ENCODE measurements around the gene PHETA1. TPM values are rescaled to one million over a fixed set of nuclear protein-coding genes. Genes with fewer than 3 reads are reported as not detected.
"Not testable (repeated sequence)": the region's sequence is repeated elsewhere in the genome, so short reads cannot be mapped to it uniquely, and the experiment has no call there.

Gene PHETA1
- total RNA-seq, 1 experiment from 2014 or later, result 33.3 TPM

DNA sequence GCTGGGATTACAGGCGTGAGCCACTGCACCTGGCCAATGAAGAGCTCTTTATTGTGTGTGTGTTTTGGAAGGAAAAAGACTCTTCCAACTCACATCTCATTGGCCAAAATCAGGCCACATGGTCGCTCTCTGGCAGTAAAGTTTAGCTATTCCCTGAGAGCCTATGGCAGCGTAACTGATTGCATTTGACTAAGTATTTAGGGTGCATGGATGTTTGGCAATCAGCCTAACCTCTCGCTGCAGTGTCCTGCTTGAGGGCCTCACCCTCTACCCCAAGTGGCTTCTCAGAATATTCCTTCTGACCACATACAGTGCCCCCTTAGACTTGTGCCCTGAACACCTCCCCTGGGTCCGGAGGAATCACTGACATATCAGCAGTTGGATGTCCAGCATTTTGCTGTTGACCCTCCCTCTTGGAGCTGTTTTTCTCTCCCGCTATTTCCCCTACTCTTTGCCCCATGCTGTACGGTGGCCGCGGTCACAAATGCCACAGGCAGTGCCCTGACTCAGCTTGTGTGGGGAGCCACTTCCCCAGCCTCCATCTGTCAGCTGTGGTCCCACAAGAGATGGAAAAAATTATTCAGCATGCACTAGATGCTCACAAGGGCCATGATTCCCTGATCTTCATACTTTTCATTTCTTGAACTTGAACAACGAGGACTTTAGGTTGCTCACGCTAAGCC lies 9.5 kb downstream of the PHETA1 start:
- in situ Hi-C loops (cut with HindIII; ENCODE audit: low pct_unique_long_range_greater_than_20kb, low sequenced_read_pairs), result no loop called here
- DNase-seq (ENCODE audit: low read depth), result no peak

GRCh38 chr12:111355201-111355925 lies 13.5 kb downstream of the PHETA1 start:
- in situ Hi-C loops (cut with HindIII; ENCODE audit: low pct_unique_long_range_greater_than_20kb, low sequenced_read_pairs), result no loop called here
- no peak for DNase-seq (ENCODE audit: low read depth)

GRCh38 chr12:111354511-111354910 lies 14.4 kb downstream of the PHETA1 start:
- DNase-seq (ENCODE audit: low read depth), result no peak
- in situ Hi-C loops (cut with HindIII; ENCODE audit: low pct_unique_long_range_greater_than_20kb, low sequenced_read_pairs), result no loop called here

DNA sequence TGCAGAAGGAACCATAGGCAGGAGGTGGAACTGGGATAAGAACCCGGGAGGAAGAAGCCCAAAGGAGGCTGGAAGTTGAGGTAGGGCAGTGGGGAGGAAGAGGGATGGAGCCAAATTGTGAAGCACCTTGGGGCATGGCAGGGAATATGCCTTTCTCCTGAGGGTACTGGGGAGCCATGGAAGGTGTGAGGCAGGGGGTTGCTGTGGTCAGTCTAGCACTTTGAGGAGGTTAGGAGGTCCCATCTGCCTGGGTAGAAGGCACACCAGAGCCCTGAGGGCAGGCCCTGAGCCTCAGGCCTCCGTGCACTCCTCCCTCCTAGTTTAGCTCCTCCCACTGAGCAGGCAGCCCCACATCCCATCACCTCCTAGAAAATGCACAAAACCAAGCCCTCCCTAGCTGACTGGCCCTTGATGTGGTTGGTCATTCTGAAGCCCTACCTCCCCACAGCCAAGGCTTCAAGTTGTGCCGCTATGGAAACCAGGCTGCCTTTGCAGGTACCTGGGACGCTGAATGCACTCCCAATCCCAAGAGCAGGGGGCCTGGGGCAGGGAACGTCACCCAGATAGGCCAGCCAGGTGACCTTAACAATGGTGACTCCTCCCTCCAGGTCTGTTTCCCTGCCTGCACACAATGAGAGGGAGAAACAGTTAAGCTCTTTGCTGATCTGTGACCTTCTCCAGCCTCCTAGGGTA lies 15.1 kb downstream of the PHETA1 start:
- in situ Hi-C loops (cut with HindIII; ENCODE audit: low pct_unique_long_range_greater_than_20kb, low sequenced_read_pairs), result no loop called here
- no peak for DNase-seq (ENCODE audit: low read depth)

GRCh38 chr12:111353026-111353425 lies 15.9 kb downstream of the PHETA1 start:
- DNase-seq (ENCODE audit: low read depth), result no peak
- in situ Hi-C loops (cut with HindIII; ENCODE audit: low pct_unique_long_range_greater_than_20kb, low sequenced_read_pairs), result no loop called here

GRCh38 chr12:111352296-111352993 lies 16.4 kb downstream of the PHETA1 start:
- in situ Hi-C loops (cut with HindIII; ENCODE audit: low pct_unique_long_range_greater_than_20kb, low sequenced_read_pairs), result no loop called here
- no peak for DNase-seq (ENCODE audit: low read depth)

DNA sequence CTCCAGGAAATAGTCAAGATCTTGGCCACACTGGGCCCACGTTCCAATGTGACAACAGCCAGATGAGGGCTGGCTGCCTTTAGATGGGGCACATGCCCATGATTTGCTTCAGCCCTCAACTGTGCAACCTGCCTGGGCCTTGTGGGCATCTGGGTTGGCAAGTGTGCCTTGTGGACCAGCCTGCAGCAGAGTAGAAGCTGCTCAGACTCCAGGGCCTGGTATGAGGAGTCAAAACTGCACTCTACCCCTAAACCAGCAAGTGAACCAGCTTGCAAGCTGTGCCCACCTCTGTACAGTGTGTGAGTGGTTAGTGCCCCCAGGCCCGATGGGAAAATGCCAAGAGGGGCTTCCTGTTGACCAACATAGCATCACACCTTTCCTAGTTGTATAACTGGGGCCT lies 17.9 kb downstream of the PHETA1 start:
- in situ Hi-C loops (cut with HindIII; ENCODE audit: low pct_unique_long_range_greater_than_20kb, low sequenced_read_pairs), result no loop called here
- no peak for DNase-seq (ENCODE audit: low read depth)

- in situ Hi-C loops (cut with HindIII; ENCODE audit: low pct_unique_long_range_greater_than_20kb, low sequenced_read_pairs), result no loop called here
Observed at GRCh38 chr12:111349748-111350520, 19.0 kb downstream of the PHETA1 start.

GRCh38 chr12:111349101-111349747 lies 19.7 kb downstream of the PHETA1 start:
- in situ Hi-C loops (cut with HindIII; ENCODE audit: low pct_unique_long_range_greater_than_20kb, low sequenced_read_pairs), result no loop called here
- no peak for DNase-seq (ENCODE audit: low read depth)

More at GRCh38 chr12:111349748-111350520, 19.0 kb downstream of the PHETA1 start:
- no peak for DNase-seq (ENCODE audit: low read depth)

DNA sequence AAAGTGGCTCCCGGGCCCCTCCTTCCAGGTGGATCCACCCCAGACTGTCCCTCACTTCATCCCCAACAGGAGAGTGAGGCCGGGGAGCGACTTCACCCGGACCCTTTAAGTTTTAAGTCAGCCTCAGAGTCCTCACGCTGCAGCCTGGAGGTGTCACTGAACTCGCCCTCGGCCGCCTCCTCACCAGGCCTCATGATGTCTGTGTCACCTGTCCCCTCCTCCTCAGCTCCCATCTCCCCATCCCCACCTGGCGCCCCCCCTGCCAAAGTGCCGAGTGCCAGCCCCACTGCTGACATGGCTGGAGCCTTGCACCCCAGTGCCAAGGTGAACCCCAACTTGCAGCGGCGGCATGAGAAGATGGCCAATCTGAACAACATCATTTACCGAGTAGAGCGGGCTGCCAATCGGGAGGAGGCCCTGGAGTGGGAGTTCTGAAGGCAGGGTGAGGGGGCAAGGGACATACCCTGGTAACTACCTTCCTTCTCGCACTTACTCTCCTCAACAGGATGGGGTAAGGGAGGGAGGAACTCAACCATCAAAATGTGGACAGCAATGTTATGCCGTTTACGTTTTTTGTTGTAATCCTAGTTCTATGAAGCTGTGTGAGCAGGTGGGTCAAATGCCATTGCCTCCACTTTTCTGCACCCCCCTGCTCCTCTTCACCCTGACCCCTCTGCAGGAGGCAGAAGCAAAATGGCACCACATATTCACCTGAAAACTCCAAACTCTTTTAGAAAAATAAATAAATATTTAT lies 20.8 kb downstream of the PHETA1 start:
- no peak for DNase-seq (ENCODE audit: low read depth)
- in situ Hi-C loops (cut with HindIII; ENCODE audit: low pct_unique_long_range_greater_than_20kb, low sequenced_read_pairs), result no loop called here

GRCh38 chr12:111344254-111344875 lies 24.5 kb downstream of the PHETA1 start:
- in situ Hi-C loops (cut with HindIII; ENCODE audit: low pct_unique_long_range_greater_than_20kb, low sequenced_read_pairs), result no loop called here

GRCh38 chr12:111343181-111343580 lies 25.7 kb downstream of the PHETA1 start:
- in situ Hi-C loops (cut with HindIII; ENCODE audit: low pct_unique_long_range_greater_than_20kb, low sequenced_read_pairs), result no loop called here
- no peak for DNase-seq (ENCODE audit: low read depth)

More at GRCh38 chr12:111344254-111344875, 24.5 kb downstream of the PHETA1 start:
- no peak for DNase-seq (ENCODE audit: low read depth)

DNA sequence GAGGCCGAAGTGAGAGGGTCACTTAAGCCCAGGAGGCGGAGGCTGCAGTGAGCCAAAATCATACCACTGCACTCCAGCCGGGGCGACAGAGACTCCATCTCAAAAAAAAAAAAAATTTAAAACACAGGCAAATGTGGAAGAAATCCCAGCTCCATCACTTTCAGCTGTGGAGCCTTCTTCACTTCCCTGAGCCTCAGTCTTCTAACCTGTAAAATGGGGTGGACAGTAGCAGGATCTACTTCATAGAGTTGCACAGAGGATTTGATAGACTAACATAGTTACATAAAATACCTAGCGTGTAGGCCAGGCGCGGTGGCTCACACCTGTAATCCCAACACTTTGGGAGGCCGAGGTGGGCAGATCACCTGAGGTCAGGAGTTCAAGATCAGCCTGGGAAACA lies 26.5 kb downstream of the PHETA1 start:
- in situ Hi-C loops (cut with HindIII; ENCODE audit: low pct_unique_long_range_greater_than_20kb, low sequenced_read_pairs), result no loop called here
- DNase-seq (ENCODE audit: low read depth), result no peak

DNA sequence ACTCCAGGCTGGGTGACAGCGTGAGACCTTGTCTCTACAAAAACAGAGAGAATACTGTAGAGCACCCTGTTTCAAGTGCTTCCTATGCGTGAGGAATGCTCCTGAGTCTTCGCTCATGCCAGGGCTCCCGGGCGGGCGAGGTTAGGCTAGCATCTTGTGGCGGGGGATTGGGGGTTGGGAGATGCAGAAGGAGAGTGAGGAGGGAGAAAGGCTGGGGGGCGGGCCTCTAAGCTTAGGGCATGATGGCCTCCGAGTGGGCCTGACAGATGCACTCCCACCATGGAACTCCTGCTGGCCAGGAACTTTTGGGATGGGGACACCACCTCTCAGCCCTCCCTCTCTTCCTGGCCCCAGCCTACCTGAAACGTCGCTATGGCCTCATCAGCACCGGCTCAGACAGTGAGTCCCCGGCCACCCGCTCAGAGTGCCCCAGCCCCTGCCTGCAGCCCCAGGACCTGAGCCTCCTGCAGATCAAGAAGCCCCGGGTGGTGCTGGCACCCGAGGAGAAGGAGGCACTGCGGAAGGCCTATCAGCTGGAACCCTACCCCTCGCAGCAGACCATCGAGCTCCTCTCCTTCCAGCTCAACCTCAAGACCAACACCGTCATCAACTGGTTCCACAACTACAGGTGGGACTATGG lies 27.3 kb downstream of the PHETA1 start:
- in situ Hi-C loops (cut with HindIII; ENCODE audit: low pct_unique_long_range_greater_than_20kb, low sequenced_read_pairs), result no loop called here
- no peak for DNase-seq (ENCODE audit: low read depth)

DNA sequence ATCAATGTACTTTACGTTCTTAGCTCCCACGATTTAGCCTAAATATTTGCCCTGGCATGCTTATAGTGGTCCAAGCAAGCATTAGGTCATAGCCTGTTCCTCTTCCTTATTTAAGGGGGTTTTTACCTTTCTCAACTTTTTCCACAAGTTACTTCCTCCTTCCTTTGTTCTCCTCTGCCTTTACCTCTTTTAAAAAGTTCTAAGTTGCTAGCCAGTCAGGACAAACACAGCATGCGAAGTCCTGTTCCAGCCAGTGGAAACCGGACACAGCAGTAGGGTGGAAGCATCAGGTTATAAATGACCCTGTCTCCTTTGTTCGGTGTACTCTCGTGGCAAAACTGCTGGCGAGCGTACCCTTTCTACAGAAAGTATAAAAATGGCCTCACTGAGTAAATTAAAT lies 28.2 kb downstream of the PHETA1 start:
- DNase-seq (ENCODE audit: low read depth); in situ Hi-C loops (cut with HindIII; ENCODE audit: low pct_unique_long_range_greater_than_20kb, low sequenced_read_pairs): not testable (repeated sequence)

DNA sequence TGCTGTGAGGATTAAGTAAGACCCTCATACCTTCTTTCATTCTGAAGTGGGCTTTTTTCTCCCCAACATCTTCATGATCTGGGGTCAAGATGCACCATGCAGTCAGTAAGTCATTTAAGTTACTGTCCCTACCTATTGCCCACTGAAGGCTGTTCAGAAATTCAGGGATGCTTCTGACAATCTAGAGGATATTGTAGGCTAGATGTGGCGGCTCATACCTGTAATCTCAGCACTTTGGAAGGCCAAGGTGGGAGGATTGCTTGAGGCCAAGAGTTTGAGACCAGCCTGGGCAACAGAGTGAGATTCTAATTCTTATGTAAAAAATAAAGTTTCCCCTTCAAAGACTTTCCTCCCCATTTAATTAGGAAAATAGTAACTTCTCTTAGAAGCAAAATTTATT lies 28.7 kb downstream of the PHETA1 start:
- no peak for DNase-seq (ENCODE audit: low read depth)
- in situ Hi-C loops (cut with HindIII; ENCODE audit: low pct_unique_long_range_greater_than_20kb, low sequenced_read_pairs), result no loop called here
